GM15510 (cell line): Measurements from ENCODE around the gene APMAP.

Experiments
- POLR2A ChIP-seq: IDR thresholded peaks from 3 replicates; pipeline ENCODE4 v1.6.1; 2011; ENCODE audit warnings: borderline replicate concordance; ENCODE audit not compliant: insufficient read length; ENCODE audit errors: extremely low read depth

The APMAP gene, protein sequence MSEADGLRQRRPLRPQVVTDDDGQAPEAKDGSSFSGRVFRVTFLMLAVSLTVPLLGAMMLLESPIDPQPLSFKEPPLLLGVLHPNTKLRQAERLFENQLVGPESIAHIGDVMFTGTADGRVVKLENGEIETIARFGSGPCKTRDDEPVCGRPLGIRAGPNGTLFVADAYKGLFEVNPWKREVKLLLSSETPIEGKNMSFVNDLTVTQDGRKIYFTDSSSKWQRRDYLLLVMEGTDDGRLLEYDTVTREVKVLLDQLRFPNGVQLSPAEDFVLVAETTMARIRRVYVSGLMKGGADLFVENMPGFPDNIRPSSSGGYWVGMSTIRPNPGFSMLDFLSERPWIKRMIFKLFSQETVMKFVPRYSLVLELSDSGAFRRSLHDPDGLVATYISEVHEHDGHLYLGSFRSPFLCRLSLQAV

GRCh38 chr20:24992487-24993205 is at the start of gene APMAP:
TSS of gene APMAP (minus strand) at chr20:24992751. CDS start at chr20:24992688, 63 bp downstream.
- TF ChIP-seq POLR2A = peak; percentile 98

GRCh38 chr20:25041813-25042530 is 49.4 kb upstream of the APMAP start:
- TF ChIP-seq POLR2A = no peak

DNA sequence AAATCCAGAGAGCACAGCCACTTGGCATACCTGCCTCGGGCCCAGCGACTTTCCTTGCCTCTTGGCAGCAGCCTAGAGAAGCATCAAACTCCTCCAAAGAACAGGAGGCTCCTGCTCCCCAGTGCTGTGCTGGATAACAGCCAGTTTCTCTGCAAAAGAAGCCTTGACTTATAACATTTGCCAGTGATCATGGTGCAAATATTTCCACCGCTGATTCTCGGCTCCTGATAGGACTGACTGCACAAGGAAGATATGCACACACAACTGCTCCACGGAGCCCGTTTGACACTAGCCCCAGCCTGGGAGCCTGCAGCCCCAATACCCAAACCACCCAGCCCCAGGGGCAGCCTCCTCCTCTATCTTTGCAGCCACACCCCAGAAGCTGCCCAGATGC is 47.9 kb upstream of the APMAP start:
- no peak for TF ChIP-seq POLR2A

DNA sequence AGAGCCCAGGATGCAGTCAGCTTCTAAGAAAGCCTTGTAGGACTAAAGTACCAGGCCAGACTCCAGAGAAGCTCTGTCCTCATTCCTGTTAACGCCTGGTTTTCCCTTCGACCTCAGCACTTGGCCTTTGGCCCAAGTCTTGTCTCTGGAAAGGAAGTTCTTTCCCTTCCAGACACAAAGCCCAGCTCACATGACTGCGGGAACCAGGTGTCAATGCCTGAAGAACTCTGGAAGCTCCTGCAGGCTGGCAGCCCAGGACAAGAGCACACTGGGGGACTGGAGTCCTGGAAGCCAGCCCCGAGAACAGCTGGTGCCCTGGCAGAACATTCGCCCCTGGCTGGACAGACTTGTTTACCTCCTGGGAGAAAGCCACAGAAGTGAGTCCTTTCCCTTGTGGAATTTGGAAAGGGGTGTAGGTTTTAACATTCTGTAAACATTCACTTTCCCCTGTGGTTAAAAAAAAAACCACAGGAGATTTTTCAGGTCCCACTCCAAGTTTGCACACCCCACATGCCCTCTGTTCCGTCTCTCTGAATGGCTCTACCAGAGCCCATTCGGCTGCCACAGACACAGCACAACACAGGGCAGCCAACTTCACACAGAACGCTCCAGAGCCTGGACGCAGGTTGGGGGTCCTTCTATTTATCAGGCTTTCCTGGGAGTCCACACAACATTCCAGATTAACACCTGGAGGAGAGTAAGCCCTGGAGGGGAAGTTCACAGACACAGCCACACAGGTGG is 47.3 kb upstream of the APMAP start:
- no peak for TF ChIP-seq POLR2A

DNA sequence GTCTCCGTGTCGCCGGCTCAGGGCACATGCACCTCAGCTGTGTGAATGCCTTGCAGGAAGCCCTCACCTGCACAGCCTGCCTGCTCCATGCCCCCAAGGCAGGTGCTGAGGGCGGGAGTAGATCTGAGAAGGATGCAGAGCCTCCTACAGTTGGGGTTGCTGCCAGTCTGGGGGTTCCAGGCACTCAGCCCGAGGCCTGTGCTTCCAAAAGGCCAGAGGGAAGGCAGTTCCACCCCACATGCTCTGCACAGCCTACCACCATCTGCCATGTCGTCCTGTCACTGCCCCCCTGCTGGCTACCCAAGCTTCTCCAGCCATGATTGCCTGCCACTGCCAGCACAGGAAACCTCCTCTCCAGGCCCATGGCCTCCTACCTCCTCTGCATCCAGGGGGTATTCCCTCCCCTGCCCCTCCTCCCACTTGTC is 46.1 kb upstream of the APMAP start:
- TF ChIP-seq POLR2A = no peak

GRCh38 chr20:25038103-25038410 is 45.5 kb upstream of the APMAP start:
- no peak for TF ChIP-seq POLR2A

GRCh38 chr20:25037288-25038102 is 44.9 kb upstream of the APMAP start:
- no peak for TF ChIP-seq POLR2A

DNA sequence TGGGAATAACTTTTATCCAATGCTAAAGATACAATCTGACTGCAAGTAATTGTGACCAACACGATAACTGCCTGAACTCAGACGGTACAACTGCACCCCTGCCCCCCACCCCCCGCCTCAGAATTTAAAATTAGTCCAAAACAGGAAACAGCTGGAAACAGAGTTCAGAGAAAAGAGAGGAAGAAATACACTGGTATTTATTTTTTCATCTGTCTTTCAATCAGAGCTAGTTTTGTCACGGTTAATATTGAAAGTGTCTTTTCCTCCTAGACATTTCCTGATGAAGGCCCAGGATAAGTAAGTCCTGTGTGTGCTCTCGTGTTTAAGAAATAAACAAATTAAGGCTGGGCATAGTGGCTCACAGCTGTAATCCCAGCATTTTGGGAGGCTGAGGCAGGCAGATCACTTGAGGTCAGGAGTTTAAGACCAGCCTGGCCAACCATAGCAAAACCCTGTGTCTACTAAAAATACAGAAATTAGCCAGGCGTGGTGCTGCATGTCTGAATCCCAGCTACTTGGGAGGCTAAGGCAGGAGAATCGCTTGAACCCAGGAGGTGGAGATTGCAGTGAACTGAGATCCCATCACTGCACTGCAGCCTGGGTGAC is 43.9 kb upstream of the APMAP start:
- TF ChIP-seq POLR2A = no peak

DNA sequence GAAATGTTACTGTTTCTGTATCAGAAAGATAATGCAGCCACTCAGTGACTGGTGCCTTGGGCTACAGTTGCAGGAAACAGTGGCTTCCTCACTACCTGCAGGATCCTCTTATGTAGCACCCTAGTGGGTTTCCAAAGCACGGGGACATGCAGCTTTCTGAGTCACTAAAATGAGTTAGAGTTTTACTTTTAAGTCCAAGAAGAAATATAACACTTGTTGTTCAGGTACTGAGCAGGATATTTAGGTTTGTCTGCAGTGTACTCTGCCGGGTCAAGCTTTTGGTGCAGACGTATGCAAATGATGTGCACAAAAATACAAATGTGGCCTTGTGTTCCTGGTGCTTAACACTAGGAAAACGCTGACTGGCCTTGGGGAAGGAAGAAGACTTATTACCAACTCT is 43.4 kb upstream of the APMAP start:
- no peak for TF ChIP-seq POLR2A

DNA sequence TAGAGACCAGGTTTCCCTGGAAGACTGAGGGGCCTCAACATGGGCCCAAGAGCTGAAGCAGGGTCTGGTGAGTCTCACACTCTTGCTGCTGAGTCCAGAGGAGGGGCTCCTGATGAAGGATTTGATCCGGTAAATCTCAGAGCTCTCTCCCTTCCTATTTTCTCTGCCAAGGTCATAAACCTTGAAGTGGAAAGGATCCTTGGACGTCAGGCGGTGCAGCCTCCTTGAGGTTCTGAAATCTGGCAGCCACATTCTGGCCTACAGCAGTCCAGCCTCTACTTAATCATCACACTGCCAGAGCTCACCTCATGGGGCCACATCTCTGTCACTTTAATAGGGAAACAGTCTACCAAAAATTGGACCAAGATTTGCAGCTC is 41.4 kb upstream of the APMAP start:
- TF ChIP-seq POLR2A = no peak

- no peak for TF ChIP-seq POLR2A
Observed at GRCh38 chr20:25033265-25033923, 40.8 kb upstream of the APMAP start.

GRCh38 chr20:25032478-25033264 is 40.1 kb upstream of the APMAP start:
- no peak for TF ChIP-seq POLR2A
